Measurements from ENCODE around the gene ASTN2. TPM values are rescaled to one million over a fixed set of nuclear protein-coding genes. Genes with fewer than 3 reads are reported as not detected.

ASTN2 gene
- total RNA-seq, 1 donor, result 3.1 TPM

GRCh38 chr9:117315236-117315635, 99.6 kb downstream of the ASTN2 start:
- Histone ChIP-seq H3K4me1 (ENCODE audit: insufficient read depth, low read length) (no peaks in the 10 kb centered on the region), H3K27me3 (ENCODE audit: insufficient read depth, low read length) (no peaks in the 10 kb centered on the region), H3K9me3 (ENCODE audit: low read depth, low read length) (no peaks in the 10 kb centered on the region), H3K4me3 (ENCODE audit: low read length) (no peak overlapping the region)

- no peaks in the 10 kb centered on the region for H3K4me1 ChIP-seq (ENCODE audit: insufficient read depth, low read length)
- H3K27me3 ChIP-seq (ENCODE audit: insufficient read depth, low read length), result no peaks in the 10 kb centered on the region
- no peak overlapping the region for H3K4me3 ChIP-seq (ENCODE audit: low read length)
- H3K9me3 ChIP-seq (ENCODE audit: low read depth, low read length), result no peaks in the 10 kb centered on the region
Observed at GRCh38 chr9:117313989-117314388, 100.9 kb downstream of the ASTN2 start.

GRCh38 chr9:117307701-117308100, 107.2 kb downstream of the ASTN2 start:
- H3K4me1 ChIP-seq (ENCODE audit: insufficient read depth, low read length), result no peaks in the 10 kb centered on the region
- no peaks in the 10 kb centered on the region for H3K9me3 ChIP-seq (ENCODE audit: low read depth, low read length)
- H3K4me3 ChIP-seq (ENCODE audit: low read length), result no peak overlapping the region
- no peaks in the 10 kb centered on the region for H3K27me3 ChIP-seq (ENCODE audit: insufficient read depth, low read length)

GRCh38 chr9:117306032-117306431, 108.8 kb downstream of the ASTN2 start:
- Histone ChIP-seq H3K4me3 (ENCODE audit: low read length) (no peak overlapping the region), H3K9me3 (ENCODE audit: low read depth, low read length) (no peaks in the 10 kb centered on the region), H3K4me1 (ENCODE audit: insufficient read depth, low read length) (no peaks in the 10 kb centered on the region), H3K27me3 (ENCODE audit: insufficient read depth, low read length) (no peaks in the 10 kb centered on the region)

GRCh38 chr9:117305454-117305853, 109.4 kb downstream of the ASTN2 start:
- Histone ChIP-seq H3K9me3 (ENCODE audit: low read depth, low read length) (no peaks in the 10 kb centered on the region), H3K27me3 (ENCODE audit: insufficient read depth, low read length) (no peaks in the 10 kb centered on the region), H3K4me1 (ENCODE audit: insufficient read depth, low read length) (no peaks in the 10 kb centered on the region), H3K4me3 (ENCODE audit: low read length) (no peak overlapping the region)

GRCh38 chr9:117304549-117304948, 110.3 kb downstream of the ASTN2 start:
- H3K4me3 ChIP-seq (ENCODE audit: low read length), result no peak overlapping the region
- no peaks in the 10 kb centered on the region for H3K27me3 ChIP-seq (ENCODE audit: insufficient read depth, low read length)
- no peaks in the 10 kb centered on the region for H3K4me1 ChIP-seq (ENCODE audit: insufficient read depth, low read length)
- H3K9me3 ChIP-seq (ENCODE audit: low read depth, low read length), result no peaks in the 10 kb centered on the region

- no peak overlapping the region for H3K4me3 ChIP-seq (ENCODE audit: low read length)
- H3K4me1 ChIP-seq (ENCODE audit: insufficient read depth, low read length), result no peaks in the 10 kb centered on the region
- no peaks in the 10 kb centered on the region for H3K27me3 ChIP-seq (ENCODE audit: insufficient read depth, low read length)
- no peaks in the 10 kb centered on the region for H3K9me3 ChIP-seq (ENCODE audit: low read depth, low read length)
Observed at GRCh38 chr9:117303643-117304230, 111.1 kb downstream of the ASTN2 start.

GRCh38 chr9:117302487-117302886, 112.4 kb downstream of the ASTN2 start:
- H3K9me3 ChIP-seq (ENCODE audit: low read depth, low read length), result no peaks in the 10 kb centered on the region
- H3K4me3 ChIP-seq (ENCODE audit: low read length), result no peak overlapping the region
- H3K4me1 ChIP-seq (ENCODE audit: insufficient read depth, low read length), result no peaks in the 10 kb centered on the region
- H3K27me3 ChIP-seq (ENCODE audit: insufficient read depth, low read length), result no peaks in the 10 kb centered on the region

GRCh38 chr9:117300371-117301110, 114.3 kb downstream of the ASTN2 start:
- Histone ChIP-seq H3K9me3 (ENCODE audit: low read depth, low read length) (no peaks in the 10 kb centered on the region), H3K4me1 (ENCODE audit: insufficient read depth, low read length) (no peaks in the 10 kb centered on the region), H3K4me3 (ENCODE audit: low read length) (no peak overlapping the region), H3K27me3 (ENCODE audit: insufficient read depth, low read length) (no peaks in the 10 kb centered on the region)

- Histone ChIP-seq H3K9me3 (ENCODE audit: low read depth, low read length) (no peaks in the 10 kb centered on the region), H3K4me1 (ENCODE audit: insufficient read depth, low read length) (no peaks in the 10 kb centered on the region), H3K27me3 (ENCODE audit: insufficient read depth, low read length) (no peaks in the 10 kb centered on the region), H3K4me3 (ENCODE audit: low read length) (no peak overlapping the region)
Observed at GRCh38 chr9:117296453-117296852, 118.4 kb downstream of the ASTN2 start.

- Histone ChIP-seq H3K9me3 (ENCODE audit: low read depth, low read length) (no peaks in the 10 kb centered on the region), H3K27me3 (ENCODE audit: insufficient read depth, low read length) (no peaks in the 10 kb centered on the region), H3K4me1 (ENCODE audit: insufficient read depth, low read length) (no peaks in the 10 kb centered on the region), H3K4me3 (ENCODE audit: low read length) (no peak overlapping the region)
Observed at GRCh38 chr9:117293206-117294114, 121.4 kb downstream of the ASTN2 start.

GRCh38 chr9:117290856-117291622, 123.8 kb downstream of the ASTN2 start:
- Histone ChIP-seq H3K27me3 (ENCODE audit: insufficient read depth, low read length) (no peaks in the 10 kb centered on the region), H3K4me1 (ENCODE audit: insufficient read depth, low read length) (no peaks in the 10 kb centered on the region), H3K4me3 (ENCODE audit: low read length) (no peak overlapping the region), H3K9me3 (ENCODE audit: low read depth, low read length) (no peaks in the 10 kb centered on the region)

GRCh38 chr9:117290306-117290840, 124.5 kb downstream of the ASTN2 start:
- no peak overlapping the region for H3K4me3 ChIP-seq (ENCODE audit: low read length)
- no peaks in the 10 kb centered on the region for H3K9me3 ChIP-seq (ENCODE audit: low read depth, low read length)
- H3K27me3 ChIP-seq (ENCODE audit: insufficient read depth, low read length), result no peaks in the 10 kb centered on the region
- H3K4me1 ChIP-seq (ENCODE audit: insufficient read depth, low read length), result no peaks in the 10 kb centered on the region

- no peaks in the 10 kb centered on the region for H3K4me1 ChIP-seq (ENCODE audit: insufficient read depth, low read length)
- no peaks in the 10 kb centered on the region for H3K9me3 ChIP-seq (ENCODE audit: low read depth, low read length)
- no peak overlapping the region for H3K4me3 ChIP-seq (ENCODE audit: low read length)
- H3K27me3 ChIP-seq (ENCODE audit: insufficient read depth, low read length), result no peaks in the 10 kb centered on the region
Observed at GRCh38 chr9:117286245-117286644, 128.6 kb downstream of the ASTN2 start.

All from mononuclear cell (primary cell).